Astrocyte of the spinal cord (primary cell): ENCODE data around the gene PIEZO2.
A peak's percentile ranks its signal among the peaks of the same experiment; 100 is the strongest.

Experiments used
- DNase-seq: peaks from one replicate; pipeline ENCODE4 v3.0.0; 2011; ENCODE audit warnings: low read depth, low spot score
- H3K4me3 ChIP-seq: 2 replicates; pipeline ENCODE4 v1.5.1; 2011; ENCODE audit warnings: low read depth, mild to moderate bottlenecking, low read length, moderate library complexity
- CTCF ChIP-seq: IDR thresholded peaks from 2 replicates; pipeline ENCODE4 v1.5.1; 2012; ENCODE audit warnings: low read depth, mild to moderate bottlenecking, low read length, inconsistent platforms
- in situ Hi-C: cut with HindIII; loops from 2 replicates; pipeline ENCODE4 v1.10.0; 2017; ENCODE audit warnings: low sequenced_read_pairs

PIEZO2 gene

GRCh38 chr18:11040823-11041656 is 108.3 kb downstream of the PIEZO2 start:
- H3K4me3 ChIP-seq = no peak overlapping the region
- in situ Hi-C loops = no loop called here
- peak; percentile 56 for DNase-seq
- TF ChIP-seq CTCF = peak; percentile 74

GRCh38 chr18:11040359-11040758 is 109.0 kb downstream of the PIEZO2 start:
- no peak for TF ChIP-seq CTCF
- no peak for DNase-seq
- in situ Hi-C loops = no loop called here
- no peak overlapping the region for H3K4me3 ChIP-seq

GRCh38 chr18:11037533-11038240 is 111.7 kb downstream of the PIEZO2 start:
- H3K4me3 ChIP-seq = no peak overlapping the region
- DNase-seq = no peak
- no peak for TF ChIP-seq CTCF
- in situ Hi-C loops = no loop called here

GRCh38 chr18:11035814-11036495 is 113.4 kb downstream of the PIEZO2 start:
- in situ Hi-C loops = no loop called here
- no peak for DNase-seq
- no peak overlapping the region for H3K4me3 ChIP-seq
- TF ChIP-seq CTCF = no peak

GRCh38 chr18:11035376-11035775 is 114.0 kb downstream of the PIEZO2 start:
- TF ChIP-seq CTCF = no peak
- H3K4me3 ChIP-seq = no peak overlapping the region
- in situ Hi-C loops = no loop called here
- DNase-seq = no peak

- in situ Hi-C loops = no loop called here
- DNase-seq = no peak
Measured at GRCh38 chr18:11034884-11035283, 114.5 kb downstream of the PIEZO2 start.

More at GRCh38 chr18:11034884-11035283, 114.5 kb downstream of the PIEZO2 start:
- H3K4me3 ChIP-seq = no peak overlapping the region
- TF ChIP-seq CTCF = no peak
